G401.6 (cell line): ENCODE data around the gene PTGES3L.
"Not testable (repeated sequence)": the region's sequence is repeated elsewhere in the genome, so short reads cannot be mapped to it uniquely, and the experiment has no call there.

ENCODE experiments used
- FAIRE-seq: peaks from 2 replicates; lab custom pipeline; 2012; peaks lifted over from hg19 to GRCh38; lab: Jason Lieb, UNC

The PTGES3L gene

DNA sequence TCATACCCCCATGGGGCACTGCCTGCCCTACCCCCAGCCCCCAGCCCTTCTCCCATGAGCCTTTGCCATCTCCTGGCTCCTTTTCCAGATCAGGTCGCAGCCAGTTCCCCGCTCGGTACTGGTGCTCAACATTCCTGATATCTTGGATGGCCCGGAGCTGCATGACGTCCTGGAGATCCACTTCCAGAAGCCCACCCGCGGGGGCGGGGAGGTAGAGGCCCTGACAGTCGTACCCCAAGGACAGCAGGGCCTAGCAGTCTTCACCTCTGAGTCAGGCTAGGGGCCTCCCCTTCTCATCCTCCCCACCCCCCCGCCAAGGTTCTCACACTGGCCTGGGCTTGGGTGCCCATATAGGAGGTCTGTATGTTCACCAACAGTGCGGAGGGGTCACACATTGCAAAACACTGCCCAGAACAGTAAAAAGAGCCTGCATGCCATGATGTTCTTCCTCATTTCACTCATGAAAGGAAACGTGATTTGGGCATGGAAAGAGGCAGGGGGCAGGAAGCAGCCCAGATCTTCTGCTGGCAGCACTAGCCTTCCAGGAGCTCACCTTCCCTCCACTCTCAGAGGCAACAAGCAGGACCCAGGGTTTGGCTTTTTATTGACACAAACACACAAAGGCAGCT, 34.3 kb upstream of the PTGES3L start:
- no peak for FAIRE-seq

DNA sequence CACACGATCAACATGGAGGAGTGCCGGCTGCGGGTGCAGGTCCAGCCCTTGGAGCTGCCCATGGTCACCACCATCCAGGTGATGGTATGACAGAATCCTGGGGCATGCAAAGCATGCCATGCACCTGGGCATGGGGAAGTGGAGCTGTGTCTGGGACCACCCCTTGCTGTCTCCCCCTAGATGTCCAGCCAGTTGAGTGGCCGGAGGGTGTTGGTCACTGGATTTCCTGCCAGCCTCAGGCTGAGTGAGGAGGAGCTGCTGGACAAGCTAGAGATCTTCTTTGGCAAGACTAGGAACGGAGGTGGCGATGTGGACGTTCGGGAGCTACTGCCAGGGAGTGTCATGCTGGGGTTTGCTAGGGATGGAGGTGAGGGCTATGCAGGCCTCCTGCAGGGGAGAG, 33.4 kb upstream of the PTGES3L start:
- FAIRE-seq: no peak

DNA sequence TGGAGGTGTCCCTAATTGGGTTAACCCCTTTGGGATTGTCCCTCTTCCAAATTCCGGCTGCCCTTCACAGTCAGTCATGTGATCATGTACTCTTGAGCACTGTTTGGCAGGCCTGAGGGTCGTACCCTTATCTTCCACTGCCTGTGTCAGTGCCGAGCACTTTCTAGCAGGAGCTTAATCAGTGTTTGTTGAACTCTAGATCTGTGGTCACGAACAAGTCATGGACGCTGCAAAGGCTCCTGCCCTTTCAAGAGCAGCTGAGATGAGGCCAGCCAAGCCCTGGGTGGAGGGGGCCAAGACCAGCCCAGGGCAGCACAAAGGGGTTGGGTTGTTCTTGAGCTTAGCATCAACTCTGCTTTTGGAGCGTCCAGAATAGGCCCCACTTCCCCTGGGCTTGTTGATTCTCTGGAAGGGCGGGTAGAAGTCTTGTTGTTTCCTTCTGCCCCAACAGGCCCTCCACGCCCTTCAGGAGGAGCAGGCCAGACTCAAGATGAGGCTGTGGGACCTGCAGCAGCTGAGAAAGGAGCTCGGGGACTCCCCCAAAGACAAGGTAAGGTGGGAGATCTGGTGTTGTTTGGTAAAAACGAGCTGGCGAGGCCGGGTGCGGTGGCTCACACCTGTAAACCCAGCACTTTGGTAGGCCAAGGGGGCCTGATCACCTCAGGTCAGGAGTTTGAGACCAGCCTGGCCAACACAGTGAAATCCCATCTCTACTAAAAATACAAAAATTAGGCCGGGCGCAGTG, 32.0 kb upstream of the PTGES3L start:
- no peak for FAIRE-seq

DNA sequence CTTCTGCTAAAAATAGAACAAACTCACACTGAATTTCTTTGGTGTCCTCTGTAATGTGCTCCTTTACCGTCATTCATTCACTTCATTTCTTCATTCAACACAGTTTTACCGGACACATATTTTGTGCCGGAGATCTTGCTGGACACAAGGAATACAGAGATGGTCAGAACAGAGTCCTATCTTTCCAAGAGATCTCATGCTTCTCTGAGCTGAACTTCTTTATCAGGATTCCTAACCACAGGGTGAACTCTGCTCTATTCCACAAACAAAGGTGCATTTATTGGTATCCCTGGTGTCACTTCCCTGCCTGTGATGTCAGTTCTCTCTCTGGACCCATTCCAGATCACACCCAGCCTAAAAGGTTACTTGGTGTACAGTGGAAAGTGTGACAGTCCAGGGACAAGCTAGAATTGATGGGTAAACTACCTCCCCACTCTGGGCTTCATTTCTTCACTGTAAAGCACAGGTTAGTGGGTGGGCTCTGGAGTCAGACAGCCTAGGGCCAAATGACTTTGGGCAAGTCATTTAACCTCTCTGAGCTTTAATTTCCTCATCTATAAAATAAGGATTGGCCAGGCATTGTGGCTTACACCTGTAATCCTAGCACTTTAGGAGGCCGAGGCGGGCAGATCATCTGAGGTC, 30.9 kb upstream of the PTGES3L start:
- no peak for FAIRE-seq

DNA sequence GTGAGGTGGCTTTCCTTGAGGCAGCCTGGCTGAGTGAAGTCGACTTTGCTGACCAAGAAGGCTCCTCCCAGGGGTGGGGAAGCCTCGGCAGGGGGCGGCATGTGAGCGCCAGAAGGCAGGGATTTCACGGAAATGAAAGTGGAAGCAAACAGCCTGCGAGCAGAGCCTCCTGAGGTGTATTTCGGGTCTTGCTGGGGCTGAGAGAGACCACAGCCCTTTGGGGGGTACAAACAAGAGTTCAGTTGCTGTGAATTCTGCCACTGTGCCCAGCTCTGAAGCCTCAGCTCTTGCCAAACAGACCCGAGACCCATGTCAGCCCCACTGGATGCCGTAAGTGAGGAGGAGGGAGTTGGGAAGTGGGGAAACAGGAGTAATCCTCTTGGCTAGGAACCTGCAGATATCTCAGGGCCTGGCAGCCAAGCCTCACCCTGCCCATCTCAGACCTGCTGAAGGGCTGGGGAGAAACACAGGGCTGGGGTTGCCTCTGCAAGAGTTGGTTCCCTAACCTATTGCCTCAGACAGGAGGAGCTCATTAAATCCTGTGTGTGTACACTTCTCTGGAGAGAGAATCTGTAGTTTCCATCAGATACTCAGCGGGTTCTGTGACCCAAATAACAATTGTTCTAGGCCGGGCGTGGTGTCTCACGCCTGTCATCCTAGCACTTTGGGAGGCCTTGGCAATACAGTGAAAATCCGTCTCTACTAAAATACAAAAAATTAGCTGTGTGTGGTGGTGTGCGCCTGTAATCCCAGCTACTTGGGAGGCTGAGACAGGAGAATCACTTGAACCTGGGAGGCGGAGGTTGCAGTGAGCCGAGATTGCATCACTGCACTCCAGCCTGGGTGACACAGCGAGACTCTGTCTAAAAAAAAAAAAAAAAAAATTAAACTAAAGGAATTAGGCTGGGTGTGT, 27.0 kb upstream of the PTGES3L start, which contains the start of gene IFI35:
Gene IFI35, plus strand, starts transcription at position 146 of the 913 bp plus-strand sequence. Its CDS starts 164 bp downstream, at position 310.
- peak; percentile 69 for FAIRE-seq

DNA sequence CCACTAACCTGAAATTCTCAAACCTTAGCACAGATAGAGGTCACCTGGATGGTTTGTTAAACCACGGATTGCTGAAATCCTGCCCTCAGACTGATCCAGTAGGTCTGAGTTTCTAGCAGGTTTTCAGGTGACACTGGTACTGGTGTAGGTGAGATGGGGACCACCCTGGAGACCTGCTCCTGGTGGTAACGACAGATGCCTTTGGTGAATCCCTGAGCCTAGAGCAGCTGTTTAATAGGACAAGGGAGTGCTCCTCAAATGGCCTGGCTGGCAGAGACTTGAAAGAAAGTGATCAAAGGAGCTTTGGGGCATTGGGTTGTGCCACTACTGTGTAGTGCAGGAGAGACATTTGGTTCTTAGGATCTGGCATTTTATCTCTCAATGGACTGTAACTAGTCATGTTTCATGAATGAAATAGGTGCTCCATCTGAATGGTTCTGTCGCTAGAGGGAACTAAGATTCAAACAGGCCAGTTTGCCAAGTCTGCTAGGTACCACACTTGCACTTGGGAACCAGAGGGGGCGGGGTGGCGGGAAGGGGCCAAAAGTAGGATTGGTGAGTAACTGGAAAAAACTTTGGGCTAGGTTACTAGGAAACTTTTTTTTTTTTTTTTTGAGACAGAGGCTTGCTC, 23.8 kb upstream of the PTGES3L start:
- peak; percentile 95 for FAIRE-seq

DNA sequence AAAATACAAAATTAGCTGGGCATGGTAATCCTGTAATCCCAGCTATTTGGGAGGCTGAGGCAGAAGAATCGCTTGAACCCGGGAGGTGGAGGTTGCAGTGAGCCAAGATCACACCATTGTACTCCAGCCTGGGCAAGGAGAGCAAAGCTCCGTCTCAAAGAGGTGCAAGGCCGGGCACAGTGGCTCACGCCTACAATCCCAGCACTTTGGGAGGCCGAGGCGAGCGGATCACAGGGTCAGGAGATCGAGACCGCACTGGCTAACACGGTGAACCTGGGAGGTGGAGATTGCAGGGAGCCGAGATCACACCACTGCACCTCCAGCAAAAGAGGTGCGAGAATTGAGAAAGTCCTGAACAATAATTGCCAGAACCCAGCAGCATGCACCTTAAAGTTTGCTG, 21.0 kb upstream of the PTGES3L start:
- not testable (repeated sequence) for FAIRE-seq

DNA sequence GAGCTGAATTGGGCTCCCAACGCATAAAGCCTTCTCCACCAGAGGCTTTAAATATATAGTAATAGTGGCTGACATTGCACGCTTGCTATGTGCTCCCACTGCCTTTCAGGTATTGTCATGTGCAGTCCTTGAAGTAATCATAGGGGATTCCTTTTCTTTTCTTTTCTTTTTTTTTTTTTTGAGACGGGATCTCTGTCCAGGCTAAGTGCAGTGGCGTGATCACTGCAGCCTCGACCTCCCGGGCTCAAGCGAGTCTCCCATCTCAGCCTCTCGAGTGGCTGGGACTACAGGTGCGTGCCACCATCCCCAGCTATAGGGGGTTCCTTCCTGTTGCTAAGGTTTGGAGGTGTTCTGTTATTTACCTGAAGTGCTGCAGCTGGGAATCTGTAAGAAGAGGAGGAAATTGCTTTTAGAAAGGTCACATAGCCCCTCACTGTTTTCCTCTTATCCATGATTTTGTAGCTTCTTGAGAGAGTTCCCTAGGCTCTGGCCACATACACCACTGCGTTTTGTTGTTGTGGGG, 19.2 kb upstream of the PTGES3L start:
- FAIRE-seq: no peak

DNA sequence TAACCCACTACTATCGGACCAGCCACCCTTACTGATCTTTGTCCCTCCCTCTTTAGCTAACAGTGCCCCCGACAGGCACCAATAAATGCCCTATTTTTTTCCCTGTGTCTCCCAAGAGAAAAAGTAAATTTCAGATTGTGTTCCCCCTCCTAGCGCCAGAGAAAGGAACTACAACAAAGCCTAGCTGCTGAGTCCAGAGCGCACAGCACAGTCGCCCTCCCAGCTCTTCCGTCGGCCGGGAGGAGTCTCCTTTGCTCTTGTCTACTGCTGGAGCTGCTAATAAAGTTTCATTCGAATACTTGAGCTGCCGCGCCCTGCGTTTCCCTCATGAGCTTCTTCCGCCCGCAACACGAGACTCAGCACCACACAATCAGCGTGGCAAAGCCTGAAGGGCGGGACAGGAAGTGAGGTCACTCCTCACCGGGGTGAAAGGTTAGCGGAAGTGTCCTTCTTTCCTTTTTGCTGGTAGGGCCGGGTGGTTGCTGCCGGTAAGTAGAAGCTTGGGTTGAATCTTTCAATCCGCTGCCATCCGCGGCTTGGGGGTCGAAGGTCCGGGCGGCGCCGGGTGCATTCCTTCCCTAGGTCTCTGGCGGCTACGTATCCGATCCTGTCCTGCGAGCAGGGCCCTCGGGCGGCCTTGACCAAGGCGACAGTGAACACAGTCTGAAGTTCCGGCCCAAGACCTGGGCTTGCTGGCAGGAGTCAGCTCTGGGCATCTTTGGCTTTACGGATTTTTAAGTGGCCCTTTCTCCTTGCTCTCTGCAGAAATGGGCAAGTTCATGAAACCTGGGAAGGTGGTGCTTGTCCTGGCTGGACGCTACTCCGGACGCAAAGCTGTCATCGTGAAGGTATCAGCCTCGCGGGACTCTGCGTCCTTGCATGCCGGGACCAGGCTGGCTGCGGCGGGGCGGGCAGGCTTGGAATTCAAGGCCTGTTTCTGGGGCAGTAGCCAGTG, 18.4 kb upstream of the PTGES3L start, which contains the start of gene RPL27:
Gene RPL27, plus strand, starts transcription at position 436 of the 955 bp plus-strand sequence. Its CDS starts 332 bp downstream, at position 768.
- FAIRE-seq: peak; percentile 99

DNA sequence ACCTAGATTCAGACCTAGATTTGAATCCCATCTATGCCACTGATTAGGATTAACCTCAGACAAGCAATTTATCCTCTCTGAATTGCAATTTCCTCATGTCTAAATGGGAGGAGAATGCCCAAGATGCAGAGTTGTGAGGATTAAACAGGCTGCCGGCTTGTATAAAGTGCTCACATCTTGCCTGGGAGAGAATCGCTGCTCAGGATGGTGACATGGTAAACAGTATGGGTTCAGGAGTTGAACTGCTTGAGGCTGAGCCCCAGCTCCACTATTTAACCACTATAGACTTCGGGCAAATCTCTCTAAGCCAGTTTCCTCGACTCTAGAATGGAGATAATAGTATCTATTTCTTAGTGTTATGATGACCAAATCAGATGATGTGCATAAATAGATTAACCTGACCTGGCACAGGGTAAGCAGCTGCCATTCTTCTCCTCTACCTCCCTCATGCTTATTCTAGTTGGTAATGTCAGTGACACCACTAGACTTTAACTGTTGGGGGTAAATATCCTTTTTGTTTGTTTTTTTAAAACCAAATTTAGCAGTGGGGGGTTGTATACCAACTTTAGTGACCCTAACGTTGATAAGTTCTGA, 17.6 kb upstream of the PTGES3L start:
- no peak for FAIRE-seq

DNA sequence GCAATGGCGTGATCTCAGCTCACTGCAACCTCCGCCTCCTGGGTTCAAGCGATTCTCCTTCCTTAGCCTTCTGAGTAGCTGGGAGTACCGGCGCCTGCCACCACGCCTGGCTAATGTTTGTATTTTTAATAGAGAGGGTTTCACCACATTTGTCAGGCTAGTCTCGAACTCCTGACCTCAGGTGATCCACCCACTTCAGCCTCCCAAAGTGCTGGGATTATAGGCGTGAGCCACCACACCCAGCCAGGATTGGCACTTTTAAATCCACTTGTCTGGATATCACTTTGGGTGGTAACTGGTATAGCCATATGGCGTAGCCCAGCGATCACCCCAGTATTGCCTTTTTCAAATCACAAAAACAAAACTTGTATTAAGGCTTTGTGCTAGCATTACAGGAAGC, 14.0 kb upstream of the PTGES3L start:
- FAIRE-seq: not testable (repeated sequence)

DNA sequence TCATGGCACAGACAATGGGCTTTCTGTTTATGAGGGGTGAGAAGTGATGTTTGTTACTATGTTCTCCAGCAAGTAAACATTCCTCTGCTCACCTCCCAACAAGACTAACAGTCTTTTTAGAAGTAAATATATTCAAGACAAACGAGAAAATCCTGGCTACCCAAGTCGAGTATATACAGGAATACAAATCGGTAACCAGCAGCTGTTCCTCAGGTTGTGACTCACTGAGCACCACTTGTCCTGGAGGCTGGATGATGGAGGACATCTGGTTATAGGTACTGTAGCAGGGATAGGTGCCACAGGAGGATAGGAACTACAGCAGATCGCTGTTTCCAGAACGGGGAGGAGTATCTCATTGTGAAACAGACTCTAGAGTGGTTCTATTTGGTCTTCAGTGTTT, 13.0 kb upstream of the PTGES3L start:
- FAIRE-seq: no peak

DNA sequence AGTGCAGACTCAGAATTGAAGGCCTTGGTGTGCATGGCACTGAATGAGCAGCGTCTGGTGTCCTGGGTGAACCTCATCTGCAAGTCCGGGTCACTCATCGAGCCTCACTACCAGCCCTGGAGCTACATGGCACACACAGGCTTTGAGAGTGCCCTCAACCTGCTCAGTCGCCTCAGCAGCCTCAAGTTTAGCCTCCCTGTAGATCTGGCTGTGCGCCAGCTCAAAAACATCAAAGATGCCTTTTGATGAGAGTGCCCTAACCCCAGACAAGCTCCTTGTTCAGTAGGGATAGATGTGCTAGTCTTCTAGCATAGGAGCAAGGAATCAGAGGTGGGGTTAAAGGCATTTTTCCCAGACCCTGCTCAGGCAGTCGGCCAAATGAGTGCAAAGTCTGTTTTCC, 11.6 kb upstream of the PTGES3L start:
- FAIRE-seq: no peak

DNA sequence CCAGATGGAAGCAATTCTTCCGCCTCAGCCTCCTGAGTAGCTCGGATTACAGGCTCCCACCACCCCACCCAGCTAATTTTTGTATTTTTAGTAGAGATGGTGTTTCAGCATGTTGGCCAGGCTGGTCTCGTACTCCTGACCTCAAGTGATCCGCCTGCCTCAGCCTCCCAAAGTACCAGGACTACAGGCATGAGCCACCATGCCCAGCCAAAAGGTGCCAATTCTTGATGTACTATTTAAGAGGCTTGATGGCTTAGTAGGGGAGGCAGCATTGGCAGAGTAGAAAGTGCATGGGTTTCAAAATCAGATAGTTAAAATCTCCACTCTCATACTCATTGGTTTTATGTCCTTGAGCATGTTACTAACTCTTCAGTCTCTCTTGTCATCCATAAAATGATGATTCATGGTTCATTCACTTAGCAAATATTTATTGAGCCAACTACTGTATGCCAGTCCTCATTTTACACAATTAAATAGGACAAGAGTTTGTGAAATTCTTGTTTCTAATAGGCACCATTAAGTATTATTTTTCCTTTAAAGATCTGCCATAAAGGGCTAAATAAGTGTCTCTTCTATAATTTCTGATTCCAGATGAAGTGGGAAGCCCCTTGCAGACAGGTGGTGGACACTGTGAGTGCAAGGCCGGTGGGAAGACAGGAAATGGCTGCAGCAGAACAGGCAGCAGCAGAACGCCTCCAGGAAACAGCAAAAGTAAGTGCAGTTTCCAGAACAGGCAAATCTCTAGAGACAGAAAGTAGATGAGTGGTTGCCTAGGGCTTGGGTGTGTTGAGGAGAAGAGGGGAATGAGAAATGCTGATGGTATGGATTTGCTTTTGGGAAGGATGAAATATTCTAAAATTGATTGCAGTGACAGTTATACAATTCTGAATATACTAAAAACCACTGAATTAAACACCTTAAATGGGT, 10.1 kb upstream of the PTGES3L start:
- no peak for FAIRE-seq

DNA sequence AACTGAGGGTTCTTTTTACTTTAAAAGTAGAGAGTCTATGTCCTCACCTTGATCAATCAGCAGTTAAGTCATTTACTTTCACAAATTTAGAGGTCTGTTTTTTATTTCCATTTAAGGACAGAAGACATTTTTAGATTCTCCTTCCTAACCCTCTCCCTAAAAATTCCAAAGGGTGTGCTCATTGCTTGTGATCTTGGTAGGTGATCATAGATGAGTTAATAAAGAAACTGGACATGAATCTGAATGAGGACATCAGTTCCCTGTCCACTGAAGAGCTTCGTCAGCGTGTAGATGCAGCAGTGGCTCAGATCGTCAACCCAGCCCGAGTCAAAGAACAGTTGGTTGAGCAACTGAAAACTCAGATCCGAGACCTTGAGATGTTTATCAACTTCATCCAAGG, 9.3 kb upstream of the PTGES3L start:
- FAIRE-seq: no peak

DNA sequence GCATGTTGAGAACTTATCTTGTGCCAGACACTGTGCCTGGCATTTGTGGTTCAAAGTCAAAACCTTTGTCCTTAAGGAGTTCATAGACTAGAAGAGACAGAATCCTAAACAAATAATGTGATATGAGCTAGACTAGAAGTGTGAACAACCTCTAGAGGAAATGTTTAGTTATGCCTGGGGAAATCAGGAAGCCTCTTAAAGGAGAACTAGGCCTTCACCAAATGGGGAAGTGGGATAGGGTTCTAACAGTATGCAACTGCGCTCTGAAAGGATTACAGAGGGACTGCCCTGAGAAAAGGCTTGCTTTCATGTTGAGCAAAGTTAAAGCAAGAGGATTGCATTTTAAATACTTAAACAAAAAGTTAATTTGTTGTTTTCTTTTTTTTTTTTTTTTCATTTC, 5.3 kb upstream of the PTGES3L start:
- FAIRE-seq: no peak

DNA sequence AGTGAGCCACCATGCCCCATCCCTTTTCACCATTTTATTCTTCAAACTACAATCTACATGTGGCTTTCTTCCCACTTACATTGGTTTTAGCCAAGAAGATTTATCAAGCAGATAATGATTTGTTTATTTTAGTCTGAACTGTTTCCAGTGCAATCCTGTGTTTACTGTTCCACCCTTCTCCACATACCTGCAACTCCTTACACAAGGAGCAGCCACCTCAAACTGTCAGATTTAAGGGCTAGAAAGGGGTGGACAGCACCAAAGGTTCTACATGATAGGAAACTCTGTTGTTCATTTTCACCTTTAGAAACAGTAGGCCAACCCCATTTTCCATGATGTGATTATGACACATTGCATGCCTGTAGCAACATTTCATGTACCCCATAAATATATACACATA, 2.4 kb upstream of the PTGES3L start:
- FAIRE-seq: no peak

DNA sequence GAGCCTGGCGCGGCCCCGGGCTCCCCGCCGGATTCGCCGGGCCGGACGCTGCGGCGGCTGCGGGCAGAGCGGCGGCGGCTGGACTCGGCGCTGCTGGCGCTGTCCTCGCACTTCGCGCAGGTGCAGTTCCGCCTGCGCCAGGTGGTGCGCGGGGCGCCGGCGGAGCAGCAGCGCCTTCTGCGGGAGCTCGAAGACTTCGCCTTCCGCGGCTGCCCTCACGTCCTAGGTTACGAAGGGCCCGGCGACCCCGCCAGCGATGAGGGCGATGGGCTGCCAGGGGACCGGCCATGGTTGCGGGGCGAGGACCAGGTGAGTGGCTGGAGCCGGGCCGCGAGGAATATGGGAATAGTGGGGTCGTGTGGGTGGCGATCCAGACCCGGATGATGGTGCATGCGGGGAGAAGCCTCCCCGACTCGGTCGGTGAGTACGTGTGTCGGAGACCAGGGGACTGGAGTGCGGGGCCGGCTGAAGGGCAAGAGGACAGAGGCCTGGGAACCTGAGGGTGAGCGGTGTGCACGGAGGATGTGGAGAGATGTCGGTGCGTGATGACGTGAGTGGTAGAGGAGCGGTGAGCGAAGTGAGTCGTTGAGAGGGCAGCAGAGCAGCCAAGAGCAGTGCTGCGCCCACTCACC, 1.0 kb upstream of the PTGES3L start:
- no peak for FAIRE-seq
